K562 (cell line): ENCODE measurements around the gene SH2D4B. TPM values are rescaled to one million over a fixed set of nuclear protein-coding genes. Genes with fewer than 3 reads are reported as not detected.

Experiments used
- ATAC-seq: fragments of 200-7000 bp; cut with Tn5 transposase; 3 replicates; pipeline ENCODE4 v1.9.1; 2020; ENCODE audit warnings: moderate library complexity
- BruUV-seq: library from RNA; stranded (reverse); fragments of 400-500 nt; replicated peaks from 2 replicates; lab custom pipeline; 2021; lab: Mats Ljungman, UMichigan
- CTCF ChIA-PET: fragments of 300-600 bp; formaldehyde crosslinking; extraction: SDS; loops from one replicate; lab custom pipeline; 2021; ENCODE audit warnings: low intra/inter-chr PET ratio; lab: Yijun Ruan, JAX
- POLR2A ChIA-PET: fragments of 300-600, 350-650 bp; sonication (Branson Sonifier 250); formaldehyde crosslinking; extraction: SDS; loops from one replicate; lab custom pipeline; 2021; ENCODE audit warnings: antibody characterized with exemption, inconsistent platforms; lab: Yijun Ruan, JAX
- DNase-seq, 4 experiments: peaks; one replicate each; pipeline versions ENCODE4 v3.0.0 to v3.0.0-alpha.2; 2011 to 2018; ENCODE audit warnings: low spot score in 3 of 4, mixed read lengths in 3 of 4; ENCODE audit errors: extremely low read depth in 1 of 4
- FAIRE-seq: peaks from 2 replicates; lab custom pipeline; 2011; peaks lifted over from hg19 to GRCh38; lab: Jason Lieb, UNC
- H2AFZ ChIP-seq: 2 replicates; pipeline ENCODE4 v1.6.0; 2011; ENCODE audit warnings: low read depth, low read length, control low read depth, inconsistent platforms
- H3K27ac ChIP-seq: fragments of 200-600 bp; 3 replicates; pipeline ENCODE4 v1.8.0; 2011; ENCODE audit warnings: low read depth, mild to moderate bottlenecking, control low read depth, inconsistent platforms, low read length, moderate library complexity, mixed read lengths; ENCODE audit errors: extremely low read depth
- H3K27me3 ChIP-seq, 2 experiments: fragments of 300-600 bp in 1 of 2; 2 replicates in 1 of 2; 3 replicates in 1 of 2; pipeline versions ENCODE4 v1.6.0 to v1.8.0; 2011; ENCODE audit warnings: inconsistent platforms in 2 of 2, low read length in 2 of 2, mild to moderate bottlenecking in 1 of 2, mixed read lengths in 1 of 2, moderate library complexity in 1 of 2; ENCODE audit not compliant: control insufficient read depth in 2 of 2, insufficient read depth in 2 of 2
- H3K36me3 ChIP-seq: fragments of 300-600 bp; 3 replicates; pipeline ENCODE4 v1.8.0; 2011; ENCODE audit warnings: mild to moderate bottlenecking, low read length, inconsistent platforms; ENCODE audit not compliant: control insufficient read depth, insufficient read depth
- H3K4me1 ChIP-seq, 2 experiments: fragments of 200-600 bp in 1 of 2; replicated peaks in 1 of 2; 2 replicates in 1 of 2; 3 replicates in 1 of 2; pipeline versions ENCODE4 v1.5.1 to v1.8.0; 2011; ENCODE audit warnings: inconsistent platforms in 2 of 2, low read length in 2 of 2, mild to moderate bottlenecking in 1 of 2, mixed read lengths in 1 of 2, moderate library complexity in 1 of 2; ENCODE audit not compliant: control insufficient read depth in 2 of 2, insufficient read depth in 2 of 2
- H3K4me2 ChIP-seq: 2 replicates; pipeline ENCODE4 v1.6.1; 2011; ENCODE audit warnings: low read length, control low read depth, inconsistent platforms, mixed read lengths; ENCODE audit not compliant: insufficient read depth
- H3K4me3 ChIP-seq: fragments of 200-600 bp; sonication (generic), shearing (Covaris generic); 2 replicates; pipeline ENCODE4 v1.5.1; 2016; ENCODE audit warnings: control low read depth, inconsistent platforms
- H3K79me2 ChIP-seq: fragments of 200-600 bp; 3 replicates; pipeline ENCODE4 v1.8.0; 2011; ENCODE audit warnings: low read length, inconsistent platforms; ENCODE audit not compliant: control insufficient read depth, insufficient read depth
- H3K9ac ChIP-seq, 2 experiments: 2 replicates each; pipeline versions ENCODE4 v1.6.0 to v1.6.1; 2011; ENCODE audit warnings: low read depth in 2 of 2, low read length in 2 of 2, control low read depth in 1 of 2, inconsistent platforms in 1 of 2, mild to moderate bottlenecking in 1 of 2, mixed read lengths in 1 of 2; ENCODE audit not compliant: insufficient read depth in 1 of 2
- H3K9me1 ChIP-seq: one replicate; pipeline ENCODE4 v1.6.0; 2011; ENCODE audit warnings: inconsistent platforms, mild to moderate bottlenecking, low read length, moderate library complexity; ENCODE audit not compliant: control insufficient read depth, insufficient read depth
- H3K9me3 ChIP-seq: replicated peaks from 2 replicates; pipeline ENCODE4 v1.5.1; 2011; ENCODE audit warnings: low read depth, low read length, inconsistent platforms; ENCODE audit not compliant: control insufficient read depth, insufficient read depth
- H4K20me1 ChIP-seq: replicated peaks from 2 replicates; pipeline ENCODE4 v1.6.1; 2011; ENCODE audit warnings: low read length, inconsistent platforms, mixed read lengths; ENCODE audit not compliant: control insufficient read depth, insufficient read depth
- CBFA2T3 ChIP-seq: fragments of 450-650 bp; IDR thresholded peaks from 2 replicates; pipeline ENCODE4 v1.6.1; 2017
- ELF1 ChIP-seq: fragments of 200-800 bp; sonication (Bioruptor generic); IDR thresholded peaks from 2 replicates; pipeline ENCODE4 v1.6.1; 2016; ENCODE audit warnings: missing genetic modification characterization, missing compliant biosample characterization
- JUND ChIP-seq, 2 experiments: IDR thresholded peaks; 2 replicates in 1 of 2; 3 replicates in 1 of 2; pipeline ENCODE4 v1.6.1; 2011; ENCODE audit warnings: borderline replicate concordance in 2 of 2, low read depth in 2 of 2, low read length in 2 of 2, improper control_type of control experiment in 1 of 2, missing biosample characterization in 1 of 2, missing genetic modification characterization in 1 of 2, missing genetic modification reagents in 1 of 2
- NKRF ChIP-seq: fragments of 450-650 bp; IDR thresholded peaks from 2 replicates; pipeline ENCODE4 v1.6.1; 2016; ENCODE audit warnings: borderline replicate concordance
- NR3C1 ChIP-seq: sonication (generic); formaldehyde crosslinking; IDR thresholded peaks from 2 replicates; pipeline ENCODE4 v1.8.1; 2022; ENCODE audit warnings: missing genetic modification reagents
- STAG1 ChIP-seq: sonication (generic); formaldehyde crosslinking; IDR thresholded peaks from 2 replicates; pipeline ENCODE4 v1.5.0; 2020; ENCODE audit warnings: missing genetic modification reagents, borderline replicate concordance
- ZKSCAN1 ChIP-seq: fragments of 150-350 bp; IDR thresholded peaks from 2 replicates; pipeline ENCODE4 v1.6.1; 2016; ENCODE audit warnings: low read depth, low read length
- ZNF3 ChIP-seq: fragments of 250-450 bp; sonication (Bioruptor Pico); IDR thresholded peaks from 2 replicates; pipeline ENCODE4 v1.5.0; 2021; ENCODE audit warnings: mild to moderate bottlenecking, moderate library complexity
- ZNF347 ChIP-seq: fragments of 450-650 bp; formaldehyde crosslinking; IDR thresholded peaks from 2 replicates; pipeline ENCODE4 v1.4.0; 2020; ENCODE audit warnings: low read depth, mild to moderate bottlenecking, moderate library complexity
- ZNF586 ChIP-seq: fragments of 450-650 bp; formaldehyde crosslinking; conservative IDR thresholded peaks from 2 replicates; pipeline ENCODE4 v1.4.0; 2020; ENCODE audit warnings: mild to moderate bottlenecking, moderate library complexity
- WGBS: fragments of 100-300 bp; shearing (Covaris generic); methylation state at CpG from one replicate; pipeline ENCODE4 v1.1.6; 2016; ENCODE audit warnings: low coverage, mixed read lengths; ENCODE audit not compliant: insufficient coverage; ENCODE audit errors: missing lambda C conversion rate; 5-methylcytosine and 5-hydroxymethylcytosine counted together
- in situ Hi-C: fragments of 300-500 bp; cut with MboI; formaldehyde crosslinking; loops from 4 replicates; pipeline ENCODE4 v1.15.0; 2018; ENCODE audit warnings: inconsistent platforms, mixed read lengths
- intact Hi-C: fragments of 100-400 bp; cut with micrococcal nuclease; formaldehyde crosslinking; loops from 2 replicates; pipeline ENCODE4 v1.14.2; 2022
- polyA plus RNA-seq, 8 experiments: library from polyadenylated mRNA; depleted of rRNA in 4 of 8; stranded (reverse) in 5 of 8; unstranded in 3 of 8; fragments of >200 nt; fragmentation: Nextera tagmentation in 2 of 8; fragmentation: Illumina TruSeq in 1 of 8; extraction: Ambion mirVana in 2 of 8; extraction: Trizol in 1 of 8; gene quantifications; 2 replicates each; pipeline versions ENCODE4 v1.2.1 to v1.2.3, GENCODE V29; 2011 to 2014; ENCODE audit warnings: inconsistent platforms in 1 of 8, missing spikeins in 1 of 8
- total RNA-seq, 7 experiments: library from RNA; depleted of rRNA in 6 of 7; stranded (reverse); fragments of >200 nt in 6 of 7; fragmentation: Illumina TruSeq in 2 of 7; extraction: Trizol in 2 of 7; gene quantifications; 2 replicates each; pipeline versions ENCODE4 v1.2.1 to v1.2.3, GENCODE V29; 2011 to 2021; ENCODE audit warnings: low replicate concordance in 1 of 7

The SH2D4B gene
- total and polyA plus RNA-seq, 9 of the 15 experiments (the other 6 are each of a cell fraction or from before 2014, with no cell fraction given), result 0.03 to 0.14 (median 0.04) TPM; not detected in 4

GRCh38 chr10:80540136-80540535, 2.4 kb downstream of the SH2D4B start:
- TF ChIP-seq STAG1 (no peak), ZNF347 (CRISPR knock-in tag) (no peak), CBFA2T3 (no peak), ZNF3 (CRISPR knock-in tag) (no peak), ELF1 (no peak), ZNF586 (CRISPR knock-in tag) (no peak), NKRF (no peak), JUND (IDR thresholded peaks at IDR 0.05; ENCODE audit: borderline replicate concordance, low read depth, low read length) (no peak), JUND (tag; IDR thresholded peaks at IDR 0.05; ENCODE audit: borderline replicate concordance, low read depth, low read length) (no peak), ZKSCAN1 (no peak), NR3C1 (no peak)
- no peak overlapping the region for H3K4me2 ChIP-seq
- H3K27ac ChIP-seq, result no peak overlapping the region
- no peak for DNase-seq
- no TSS peak for BruUV-seq
- 2% methylated on average over 11 of the region's 11 CpGs for WGBS
- no peaks in the 10 kb centered on the region for H3K36me3 ChIP-seq
- H2AFZ ChIP-seq, result no peak overlapping the region
- H3K9me3 ChIP-seq, result peaks cover 2% of the 10 kb centered on the region; the same call in 1 of the 2 replicates
- intact Hi-C loops, result no loop called here
- in situ Hi-C loops, result no loop called here
- ChIA-PET POLR2A (interaction anchor here (0.6 kb wide), 1 partner anchor 8 kb away, joined by 3 read pairs; no protein-coding TSS in a partner anchor), CTCF (no interaction called here)
- no peak for ATAC-seq
- H4K20me1 ChIP-seq, result peaks cover 4% of the 10 kb centered on the region; the same call in 1 of the 2 replicates
- no peaks in the 10 kb centered on the region for H3K9me1 ChIP-seq
- H3K27me3 ChIP-seq, result peaks cover 38 to 63% of the 10 kb centered on the region in 2 experiments
- H3K4me3 ChIP-seq, result no peak overlapping the region
- H3K9ac ChIP-seq, result no peak overlapping the region
- FAIRE-seq, result no peak
- H3K79me2 ChIP-seq, result no peaks in the 10 kb centered on the region
- peaks cover 10 to 22% of the 10 kb centered on the region in 2 experiments; a peak in 4 of 5 replicates for H3K4me1 ChIP-seq
